Measurements from ENCODE around the gene NECTIN4.
"Not testable (repeated sequence)": the region's sequence is repeated elsewhere in the genome, so short reads cannot be mapped to it uniquely, and the experiment has no call there.

The NECTIN4 gene

DNA sequence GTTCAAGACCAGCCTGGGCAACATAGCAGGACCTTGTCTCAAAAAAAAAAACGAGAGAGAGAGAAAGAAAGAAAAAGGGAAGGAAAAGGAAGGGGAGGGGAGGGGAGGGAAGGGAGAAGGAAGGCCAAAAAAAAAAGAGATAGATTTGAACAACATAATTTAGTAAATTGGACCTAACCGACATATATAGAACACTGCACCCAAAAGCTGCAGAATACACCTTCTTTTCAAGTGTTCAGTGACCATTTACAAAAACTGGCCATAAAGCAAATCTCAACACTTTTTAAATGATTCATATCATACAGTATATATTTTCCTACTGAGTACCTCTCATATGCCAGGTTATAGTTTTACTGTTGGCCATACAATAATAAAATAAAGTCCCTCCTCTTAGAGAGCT is 57.5 kb downstream of the NECTIN4 start:
- no peak overlapping the region for H3K27ac ChIP-seq
- no peaks in the 10 kb centered on the region for H3K4me1 ChIP-seq
- H3K27me3 ChIP-seq (ENCODE audit: control insufficient read depth, insufficient read depth, low read length) = no peaks in the 10 kb centered on the region
- no peaks in the 10 kb centered on the region for H3K36me3 ChIP-seq (ENCODE audit: control insufficient read depth, insufficient read depth, low read length)
- no peaks in the 10 kb centered on the region for H3K9me3 ChIP-seq (ENCODE audit: control insufficient read depth, low read length)
- TF ChIP-seq, protein P1, sequence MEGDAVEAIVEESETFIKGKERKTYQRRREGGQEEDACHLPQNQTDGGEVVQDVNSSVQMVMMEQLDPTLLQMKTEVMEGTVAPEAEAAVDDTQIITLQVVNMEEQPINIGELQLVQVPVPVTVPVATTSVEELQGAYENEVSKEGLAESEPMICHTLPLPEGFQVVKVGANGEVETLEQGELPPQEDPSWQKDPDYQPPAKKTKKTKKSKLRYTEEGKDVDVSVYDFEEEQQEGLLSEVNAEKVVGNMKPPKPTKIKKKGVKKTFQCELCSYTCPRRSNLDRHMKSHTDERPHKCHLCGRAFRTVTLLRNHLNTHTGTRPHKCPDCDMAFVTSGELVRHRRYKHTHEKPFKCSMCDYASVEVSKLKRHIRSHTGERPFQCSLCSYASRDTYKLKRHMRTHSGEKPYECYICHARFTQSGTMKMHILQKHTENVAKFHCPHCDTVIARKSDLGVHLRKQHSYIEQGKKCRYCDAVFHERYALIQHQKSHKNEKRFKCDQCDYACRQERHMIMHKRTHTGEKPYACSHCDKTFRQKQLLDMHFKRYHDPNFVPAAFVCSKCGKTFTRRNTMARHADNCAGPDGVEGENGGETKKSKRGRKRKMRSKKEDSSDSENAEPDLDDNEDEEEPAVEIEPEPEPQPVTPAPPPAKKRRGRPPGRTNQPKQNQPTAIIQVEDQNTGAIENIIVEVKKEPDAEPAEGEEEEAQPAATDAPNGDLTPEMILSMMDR (IDR thresholded peaks at IDR 0.05) = no peak
- H2AFZ ChIP-seq = no peak overlapping the region
- no peak overlapping the region for H3K9ac ChIP-seq
- H3K79me2 ChIP-seq = peaks cover 4% of the 10 kb centered on the region
- H3K4me3 ChIP-seq (ENCODE audit: low read depth, low read length) = no peak overlapping the region
- no peak overlapping the region for H3K4me2 ChIP-seq (ENCODE audit: low read length)

DNA sequence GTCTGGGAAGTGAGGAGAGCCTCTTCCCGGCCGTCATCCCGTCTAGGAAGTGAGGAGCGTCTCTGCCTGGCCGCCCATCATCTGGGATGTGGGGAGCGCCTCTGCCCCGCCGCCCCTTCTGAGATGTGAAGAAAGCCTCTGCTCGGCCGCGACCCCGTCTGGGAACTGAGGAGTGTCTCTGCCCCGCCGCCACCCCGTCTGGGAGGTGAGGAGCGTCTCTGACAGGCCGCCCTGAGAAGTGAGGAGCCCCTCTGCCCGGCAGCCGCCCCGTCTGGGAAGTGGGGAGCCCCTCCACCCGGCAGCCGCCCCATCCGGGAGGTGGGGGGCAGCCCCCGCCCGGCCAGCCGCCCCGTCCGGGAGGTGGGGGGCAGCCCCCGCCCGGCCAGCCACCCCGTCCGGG is 59.9 kb downstream of the NECTIN4 start:
- H3K4me1 ChIP-seq; H3K9me3 ChIP-seq (ENCODE audit: control insufficient read depth, low read length); H3K4me3 ChIP-seq (ENCODE audit: low read depth, low read length); H3K36me3 ChIP-seq (ENCODE audit: control insufficient read depth, insufficient read depth, low read length); H3K4me2 ChIP-seq (ENCODE audit: low read length); H3K27me3 ChIP-seq (ENCODE audit: control insufficient read depth, insufficient read depth, low read length); H2AFZ ChIP-seq; H3K79me2 ChIP-seq; H3K9ac ChIP-seq; H3K27ac ChIP-seq: not testable (repeated sequence)

DNA sequence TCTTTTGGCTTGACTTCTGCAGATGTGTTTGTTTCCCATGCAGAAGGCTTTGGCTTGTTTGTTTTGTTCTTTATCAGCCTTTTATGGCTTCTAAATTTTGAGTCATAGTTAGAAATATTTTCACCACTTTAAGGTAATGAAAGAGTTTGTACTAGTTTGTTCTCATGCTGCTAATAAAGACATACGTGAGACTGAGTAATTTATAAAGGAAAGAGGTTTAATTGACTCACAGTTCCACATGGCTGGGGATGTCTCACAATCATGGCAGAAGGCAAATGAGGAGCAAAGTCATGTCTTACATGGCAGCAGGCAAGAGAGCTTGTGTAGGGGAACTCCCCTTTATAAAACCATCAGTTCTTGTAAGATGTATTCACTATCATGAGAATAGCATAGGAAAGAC is 62.4 kb downstream of the NECTIN4 start:
- H3K9me3 ChIP-seq (ENCODE audit: control insufficient read depth, low read length); H3K27me3 ChIP-seq (ENCODE audit: control insufficient read depth, insufficient read depth, low read length); H3K4me1 ChIP-seq: not testable (repeated sequence)

DNA sequence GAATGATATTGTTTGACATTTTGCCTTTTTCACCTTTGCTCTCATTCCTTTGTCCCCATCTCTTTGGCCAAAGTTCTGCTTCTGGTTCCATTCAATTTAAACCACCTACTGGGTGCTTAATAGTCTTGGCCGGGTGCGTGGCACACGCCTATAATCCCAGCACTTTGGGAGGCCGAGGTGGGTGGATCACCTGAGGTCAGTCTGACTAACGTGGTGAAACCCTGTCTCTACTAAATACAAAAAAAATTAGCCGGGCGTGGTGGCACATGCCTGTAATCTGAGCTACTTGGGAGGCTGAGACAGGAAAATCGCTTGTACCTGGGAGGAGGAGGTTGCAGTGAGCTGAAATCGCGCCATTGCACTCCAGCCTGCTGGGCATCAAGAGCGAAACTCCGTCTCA is 66.9 kb downstream of the NECTIN4 start:
- not testable (repeated sequence) for H3K9me3 ChIP-seq (ENCODE audit: control insufficient read depth, low read length); H3K27ac ChIP-seq; H3K4me1 ChIP-seq; H3K9ac ChIP-seq; H2AFZ ChIP-seq; H3K36me3 ChIP-seq (ENCODE audit: control insufficient read depth, insufficient read depth, low read length); H3K4me3 ChIP-seq (ENCODE audit: low read depth, low read length); H3K4me2 ChIP-seq (ENCODE audit: low read length); H3K79me2 ChIP-seq; H3K27me3 ChIP-seq (ENCODE audit: control insufficient read depth, insufficient read depth, low read length)

More for the DNA sequence above, 62.4 kb downstream of the NECTIN4 start:
- H3K4me3 ChIP-seq (ENCODE audit: low read depth, low read length); H2AFZ ChIP-seq; H3K27ac ChIP-seq; H3K79me2 ChIP-seq; H3K36me3 ChIP-seq (ENCODE audit: control insufficient read depth, insufficient read depth, low read length); H3K9ac ChIP-seq; H3K4me2 ChIP-seq (ENCODE audit: low read length): not testable (repeated sequence)

DNA sequence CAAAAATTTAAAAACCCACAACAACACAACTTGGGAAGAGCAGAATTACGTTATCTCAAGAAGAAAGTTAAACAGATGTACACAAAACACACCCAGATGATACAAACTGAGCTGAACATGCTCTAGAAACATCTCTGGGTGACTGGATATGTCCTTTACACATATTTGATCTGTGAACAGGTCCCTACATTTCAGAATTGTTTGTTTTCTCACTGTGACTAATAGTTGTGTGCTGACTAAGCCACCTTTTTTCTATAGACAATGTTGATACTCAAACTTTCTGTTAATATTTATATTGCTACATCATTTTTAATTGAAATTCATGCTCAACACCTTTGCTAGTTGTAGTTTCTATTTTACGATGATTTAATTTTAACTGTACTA is 67.4 kb downstream of the NECTIN4 start:
- Histone ChIP-seq H3K79me2 (peaks cover 10% of the 10 kb centered on the region), H3K4me1 (no peaks in the 10 kb centered on the region), H3K9ac (no peak overlapping the region), H2AFZ (peak overlapping the region; percentile 73), H3K9me3 (ENCODE audit: control insufficient read depth, low read length) (no peaks in the 10 kb centered on the region), H3K36me3 (ENCODE audit: control insufficient read depth, insufficient read depth, low read length) (no peaks in the 10 kb centered on the region), H3K4me3 (ENCODE audit: low read depth, low read length) (peak overlapping the region; percentile 99), H3K27me3 (ENCODE audit: control insufficient read depth, insufficient read depth, low read length) (no peaks in the 10 kb centered on the region), H3K4me2 (ENCODE audit: low read length) (peak overlapping the region; percentile 92), H3K27ac (peak overlapping the region; percentile 30)
- TF ChIP-seq, protein P1 (IDR thresholded peaks at IDR 0.05) = no peak

DNA sequence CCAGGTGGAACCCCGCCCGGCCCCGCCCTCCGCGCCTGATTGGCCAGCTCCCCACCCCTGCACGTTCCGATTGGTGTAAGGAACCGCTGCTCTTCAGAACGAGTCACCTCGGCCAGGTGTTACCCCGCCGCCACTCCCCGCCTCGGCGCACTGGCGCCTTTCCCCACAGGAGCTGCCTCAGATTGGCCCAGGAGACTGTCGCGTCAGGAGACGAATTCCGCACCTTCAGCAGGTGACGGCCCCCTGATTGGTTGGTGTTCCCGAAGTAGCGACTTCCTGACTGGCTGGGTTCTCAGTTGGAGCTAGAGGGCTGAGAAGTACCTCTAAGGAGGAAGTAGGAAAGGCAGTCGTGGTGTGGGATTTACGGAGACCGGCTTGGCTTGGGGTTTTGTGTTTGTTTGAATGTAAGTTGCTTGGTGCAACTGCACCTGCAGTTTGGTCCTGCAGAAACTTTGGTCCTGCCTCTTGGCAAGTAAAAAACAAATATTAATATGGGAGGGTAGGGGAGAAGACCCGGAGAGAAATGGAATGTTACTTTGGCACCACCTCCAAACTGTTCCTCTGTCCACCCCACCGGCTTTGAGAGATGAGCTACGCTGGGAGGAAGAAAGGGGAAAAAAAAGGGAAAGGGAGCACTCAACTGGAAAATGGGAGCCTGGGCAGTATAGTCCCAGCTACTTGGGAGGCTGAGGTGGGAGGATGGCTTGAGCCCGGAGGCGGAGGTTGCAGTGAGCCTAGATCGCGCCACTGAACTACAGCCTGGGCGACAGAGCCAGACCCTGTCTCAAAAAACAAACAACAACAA is 68.0 kb downstream of the NECTIN4 start:
- Histone ChIP-seq H2AFZ (peak overlapping the region; percentile 85), H3K36me3 (ENCODE audit: control insufficient read depth, insufficient read depth, low read length) (no peaks in the 10 kb centered on the region), H3K27me3 (ENCODE audit: control insufficient read depth, insufficient read depth, low read length) (no peaks in the 10 kb centered on the region), H3K4me3 (ENCODE audit: low read depth, low read length) (peak overlapping the region; percentile 99), H3K9me3 (ENCODE audit: control insufficient read depth, low read length) (no peaks in the 10 kb centered on the region), H3K4me2 (ENCODE audit: low read length) (peak overlapping the region; percentile 92), H3K79me2 (peaks cover 10% of the 10 kb centered on the region), H3K9ac (no peak overlapping the region), H3K4me1 (no peaks in the 10 kb centered on the region), H3K27ac (peak overlapping the region; percentile 67)
- TF ChIP-seq, protein P1 (IDR thresholded peaks at IDR 0.05) = no peak
